ENCODE measurements around the gene HIRIP3.
"Not testable (repeated sequence)": the region's sequence is repeated elsewhere in the genome, so short reads cannot be mapped to it uniquely, and the experiment has no call there.

Gene HIRIP3

GRCh38 chr16:29982560-29983419 is 12.6 kb downstream of the HIRIP3 start:
- DNase-seq, result no peak

- DNase-seq, result no peak
These were observed 16.7 kb downstream of the HIRIP3 start for GRCh38 chr16:29978564-29979270.

- no peak for DNase-seq
These were observed 17.3 kb downstream of the HIRIP3 start for GRCh38 chr16:29978081-29978480.

- no peak for DNase-seq
These were observed 18.2 kb downstream of the HIRIP3 start for GRCh38 chr16:29977063-29977825.

GRCh38 chr16:29975811-29976511 is 19.5 kb downstream of the HIRIP3 start:
- no peak for DNase-seq

- no peak for DNase-seq
These were observed 20.3 kb downstream of the HIRIP3 start for GRCh38 chr16:29975134-29975538.

- DNase-seq, result peak; percentile 31
These were observed 20.9 kb downstream of the HIRIP3 start for GRCh38 chr16:29974291-29975133.

- peak; percentile 100 for DNase-seq
These were observed 21.8 kb downstream of the HIRIP3 start, which contains the start of gene TAOK2 for GRCh38 chr16:29973384-29974246. Gene TAOK2, plus strand, starts transcription at chr16:29973868. Its CDS starts 3,905 bp downstream, at chr16:29977773.

GRCh38 chr16:29972992-29973383 is 22.4 kb downstream of the HIRIP3 start:
- no peak for DNase-seq

GRCh38 chr16:29972500-29972899 is 22.9 kb downstream of the HIRIP3 start:
- DNase-seq, result no peak

GRCh38 chr16:29971304-29971703 is 24.1 kb downstream of the HIRIP3 start:
- no peak for DNase-seq

GRCh38 chr16:29968205-29968604 is 27.2 kb downstream of the HIRIP3 start:
- no peak for DNase-seq

- no peak for DNase-seq
These were observed 32.2 kb downstream of the HIRIP3 start for GRCh38 chr16:29963021-29963743.

- peak; percentile 34 for DNase-seq
These were observed 32.9 kb downstream of the HIRIP3 start for GRCh38 chr16:29962344-29962994.

- DNase-seq, result peak; percentile 97
These were observed 33.7 kb downstream of the HIRIP3 start, which contains the start of gene TMEM219 for GRCh38 chr16:29961479-29962343. Gene TMEM219, plus strand, starts transcription at chr16:29962079. Its CDS starts 1,065 bp downstream, at chr16:29963144.

GRCh38 chr16:29961127-29961478 is 34.3 kb downstream of the HIRIP3 start:
- no peak for DNase-seq

- not testable (repeated sequence) for DNase-seq
These were observed 35.6 kb downstream of the HIRIP3 start for GRCh38 chr16:29959821-29960220.

- DNase-seq, result no peak
These were observed 36.1 kb downstream of the HIRIP3 start for GRCh38 chr16:29959293-29959692.

Data from eye (tissue), 1 donor.